Measurements from ENCODE around the gene UBE2E2.

The UBE2E2 gene

DNA sequence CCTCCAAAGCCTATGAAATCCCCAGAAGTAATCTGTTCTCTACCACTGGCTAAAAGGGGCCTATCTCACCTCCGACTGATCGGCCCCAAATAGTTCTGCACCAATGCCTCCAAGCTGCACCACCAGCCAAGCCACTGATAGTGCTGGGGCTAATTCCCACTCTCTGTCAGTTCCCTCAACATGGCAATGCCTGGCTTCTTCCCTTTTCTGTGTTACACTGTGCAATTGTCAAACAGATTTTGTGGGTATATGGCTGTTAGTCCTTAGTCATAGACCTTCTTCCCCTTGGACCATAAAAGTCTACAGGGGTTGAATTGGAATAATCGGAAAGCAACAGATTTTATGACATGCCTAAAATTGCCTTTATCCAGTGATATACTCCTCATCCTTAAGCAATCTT lies 9.3 kb upstream of the UBE2E2 start:
- DNase-seq (ENCODE audit: low spot score): no peak

GRCh38 chr3:23198801-23199200 lies 4.3 kb upstream of the UBE2E2 start:
- DNase-seq (ENCODE audit: low spot score): no peak

DNA sequence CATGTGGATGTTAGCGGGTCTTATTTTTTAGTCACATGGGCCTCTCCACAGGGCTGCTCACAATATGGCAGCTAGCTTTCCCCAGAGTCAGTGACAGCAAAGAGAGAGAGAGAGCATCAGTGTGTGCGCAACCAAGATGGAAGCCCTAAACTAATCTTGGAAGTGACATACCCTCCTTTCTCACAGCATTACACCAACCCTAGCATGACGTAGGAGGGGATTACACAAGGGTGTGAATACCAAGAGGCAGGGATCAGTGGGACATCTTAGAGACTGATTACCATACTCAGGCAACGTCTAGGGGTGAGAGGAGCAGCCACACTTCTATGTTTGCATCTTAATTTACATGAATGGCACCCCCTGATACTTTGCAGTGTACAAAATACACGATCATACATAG lies 3.5 kb upstream of the UBE2E2 start:
- no peak for DNase-seq (ENCODE audit: low spot score)

- no peak for DNase-seq (ENCODE audit: low spot score)
Observed at GRCh38 chr3:23201154-23201838, 1.8 kb upstream of the UBE2E2 start.

DNA sequence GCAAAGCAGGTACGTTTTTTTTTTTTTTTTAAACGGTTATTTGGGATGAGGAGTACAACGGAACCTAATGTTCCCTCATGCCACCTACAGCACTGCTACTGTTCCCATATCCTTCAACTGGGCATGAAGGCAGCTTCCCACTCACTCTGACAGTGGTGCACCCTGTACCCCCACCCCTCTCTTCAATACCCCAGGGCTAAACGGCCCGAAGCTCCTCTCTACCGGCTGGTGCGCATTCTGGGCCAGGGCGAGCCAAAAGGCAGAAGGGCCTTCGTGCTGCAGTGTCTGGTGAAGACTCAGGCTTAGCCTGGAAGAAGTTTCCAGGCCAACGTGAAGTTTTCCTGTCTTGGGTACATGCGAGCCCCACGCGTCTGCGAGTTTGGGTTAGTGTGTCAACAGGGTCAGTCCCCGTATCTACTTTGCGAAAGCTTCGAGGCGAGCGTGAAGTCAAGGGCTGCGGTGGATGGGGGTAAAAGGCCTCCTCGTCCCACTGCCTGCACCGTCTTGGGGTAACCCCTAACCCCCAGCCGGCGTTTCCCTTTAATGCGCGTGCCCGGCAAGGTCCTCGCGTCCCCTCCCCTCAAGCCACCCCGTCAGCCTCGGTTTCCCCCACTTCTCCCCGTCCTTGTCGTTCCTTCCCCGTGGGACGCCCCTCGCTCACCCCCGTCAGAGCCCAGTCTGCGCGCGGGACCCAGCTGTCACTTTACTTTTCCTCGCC lies 765 bp upstream of the UBE2E2 start:
- DNase-seq (ENCODE audit: low spot score): no peak

GRCh38 chr3:23203708-23204330 lies 692 bp downstream of the UBE2E2 start:
- peak; percentile 23 for DNase-seq (ENCODE audit: low spot score)

DNA sequence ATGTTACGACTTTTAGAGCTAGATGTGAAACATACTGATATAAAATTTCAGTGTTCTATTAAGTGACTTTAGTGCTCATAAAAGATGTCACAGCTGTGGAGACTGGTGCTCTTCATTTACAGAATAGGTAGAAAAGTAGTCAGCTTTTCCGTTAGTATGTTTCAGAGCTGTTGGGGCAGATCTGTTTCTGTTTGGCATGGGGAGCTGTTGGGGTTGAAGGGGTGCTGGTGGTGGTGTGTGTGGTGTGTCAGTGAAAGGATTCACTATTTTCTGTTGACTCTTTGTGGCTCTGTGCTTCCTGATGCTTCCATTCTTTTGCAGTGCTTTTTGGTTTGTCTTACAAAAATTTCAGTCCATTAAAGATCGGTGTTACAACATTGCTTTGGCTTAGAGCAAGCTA lies 3.2 kb downstream of the UBE2E2 start:
- no peak for DNase-seq (ENCODE audit: low spot score)

DNA sequence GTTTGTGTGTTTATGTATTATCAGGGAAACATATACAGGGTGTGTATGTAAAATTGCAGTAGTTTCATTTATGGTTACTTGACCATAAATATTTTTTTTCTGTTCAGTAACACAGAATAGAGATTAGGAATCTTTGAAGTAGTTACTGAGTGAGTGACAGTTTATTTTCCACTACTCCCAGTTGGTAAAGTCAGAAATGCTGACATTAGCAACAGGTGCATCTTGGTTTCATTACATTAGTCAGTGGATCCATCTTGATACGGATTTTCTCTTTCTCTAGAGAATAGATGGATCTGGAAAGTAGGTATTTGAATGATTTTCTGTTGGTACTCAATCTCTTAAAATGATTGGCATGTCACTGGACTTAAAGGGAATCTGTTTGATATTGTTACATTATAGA lies 6.0 kb downstream of the UBE2E2 start:
- no peak for DNase-seq (ENCODE audit: low spot score)

- DNase-seq (ENCODE audit: low spot score): no peak
Observed at GRCh38 chr3:23209747-23210487, 6.8 kb downstream of the UBE2E2 start.

- no peak for DNase-seq (ENCODE audit: low spot score)
Observed at GRCh38 chr3:23213813-23214212, 10.7 kb downstream of the UBE2E2 start.

DNA sequence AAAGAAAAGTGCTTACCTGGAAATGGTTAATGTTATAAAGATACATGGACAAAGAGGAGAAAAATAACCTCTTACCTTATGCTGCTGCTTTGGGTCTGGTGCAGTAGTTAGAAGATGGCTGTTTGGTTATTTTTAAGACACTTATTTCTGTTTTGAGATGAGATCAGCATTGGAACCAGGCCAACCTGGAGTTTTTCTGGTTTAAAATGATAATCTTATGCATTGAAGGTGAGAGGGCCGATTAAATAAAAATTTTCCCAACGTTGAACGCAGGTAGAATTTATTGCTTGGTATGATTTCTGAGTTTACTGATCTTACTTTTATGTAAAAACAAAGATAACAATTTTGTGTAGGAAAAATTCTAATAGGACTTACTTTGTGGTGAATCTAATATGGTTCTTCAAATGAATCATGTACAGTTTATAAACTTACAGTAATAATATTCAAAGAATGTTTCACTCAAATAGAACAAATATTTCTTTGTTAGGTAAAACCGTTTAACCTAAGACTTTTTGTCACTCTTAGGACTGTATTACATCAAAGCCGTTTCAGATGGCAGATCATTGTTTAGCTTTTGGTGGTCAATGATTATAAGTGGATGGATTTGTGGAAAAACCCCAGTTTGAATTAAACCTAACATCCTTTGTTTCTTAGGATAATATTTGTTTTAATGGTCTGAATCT lies 14.9 kb downstream of the UBE2E2 start:
- DNase-seq (ENCODE audit: low spot score): no peak

DNA sequence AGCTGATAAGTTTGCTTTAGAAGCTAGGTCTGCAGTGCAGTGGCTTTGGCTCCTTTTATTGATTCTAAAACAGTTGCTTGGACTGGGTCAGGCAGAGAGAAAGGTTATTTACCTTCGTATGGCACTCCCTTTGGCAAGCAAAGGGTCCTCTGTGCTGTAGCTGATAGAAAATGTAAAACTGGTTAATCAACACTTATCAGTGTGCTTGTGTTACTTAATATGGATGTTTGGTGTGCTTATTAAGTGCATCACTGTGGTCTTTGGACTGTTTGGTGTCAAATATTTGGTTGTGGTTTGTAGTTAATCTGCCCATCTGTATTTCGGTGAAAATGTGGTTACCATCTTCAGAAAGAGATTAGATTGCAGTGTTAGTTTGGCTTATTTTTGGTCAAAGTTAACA lies 16.0 kb downstream of the UBE2E2 start:
- DNase-seq (ENCODE audit: low spot score): no peak

GRCh38 chr3:23219552-23219951 lies 16.4 kb downstream of the UBE2E2 start:
- DNase-seq (ENCODE audit: low spot score): no peak

GRCh38 chr3:23221136-23221535 lies 18.0 kb downstream of the UBE2E2 start:
- DNase-seq (ENCODE audit: low spot score): no peak

DNA sequence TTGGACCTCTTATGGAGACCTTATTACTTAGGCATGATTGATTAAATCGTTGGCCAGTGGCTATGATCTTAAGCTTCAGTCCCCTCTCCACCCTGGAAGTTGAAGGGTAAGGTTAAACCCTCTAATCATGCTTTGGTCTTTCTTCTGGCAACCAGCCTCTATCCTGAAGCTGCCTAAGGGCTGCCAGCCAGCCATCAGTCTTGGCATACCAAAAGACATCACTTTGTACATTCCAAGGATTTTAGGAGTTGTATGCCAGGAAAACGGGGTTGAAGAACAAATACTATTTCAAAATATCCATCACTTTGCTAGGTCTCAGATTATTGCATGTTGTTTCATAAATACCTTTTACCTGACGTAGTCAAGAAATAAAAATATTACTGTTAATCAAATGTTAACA lies 28.9 kb downstream of the UBE2E2 start:
- DNase-seq (ENCODE audit: low spot score): no peak

GRCh38 chr3:23232854-23233253 lies 29.7 kb downstream of the UBE2E2 start:
- peak; percentile 16 for DNase-seq (ENCODE audit: low spot score)

DNA sequence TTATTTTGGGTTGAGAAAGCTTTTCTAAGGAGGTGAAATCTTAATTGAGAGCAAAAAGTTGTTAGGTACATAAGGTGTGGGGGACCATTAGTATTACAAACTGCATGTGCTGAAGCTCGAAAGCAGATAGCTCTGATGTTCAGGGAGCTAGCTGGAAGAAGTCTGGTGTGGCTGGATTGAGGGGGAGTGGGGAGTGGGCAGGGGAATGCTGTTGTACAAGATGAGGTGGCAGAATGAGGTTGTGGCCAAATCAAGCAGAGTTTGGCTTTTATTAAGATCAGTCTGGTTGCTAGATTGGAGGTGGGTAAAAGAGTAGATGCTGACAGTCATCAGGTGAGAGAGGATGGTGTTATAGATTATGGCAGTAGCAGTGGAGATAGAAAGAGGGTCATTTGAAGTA lies 32.1 kb downstream of the UBE2E2 start:
- no peak for DNase-seq (ENCODE audit: low spot score)

- no peak for DNase-seq (ENCODE audit: low spot score)
Observed at GRCh38 chr3:23236890-23237289, 33.8 kb downstream of the UBE2E2 start.

- DNase-seq (ENCODE audit: low spot score): no peak
Observed at GRCh38 chr3:23238156-23238555, 35.0 kb downstream of the UBE2E2 start.

DNA sequence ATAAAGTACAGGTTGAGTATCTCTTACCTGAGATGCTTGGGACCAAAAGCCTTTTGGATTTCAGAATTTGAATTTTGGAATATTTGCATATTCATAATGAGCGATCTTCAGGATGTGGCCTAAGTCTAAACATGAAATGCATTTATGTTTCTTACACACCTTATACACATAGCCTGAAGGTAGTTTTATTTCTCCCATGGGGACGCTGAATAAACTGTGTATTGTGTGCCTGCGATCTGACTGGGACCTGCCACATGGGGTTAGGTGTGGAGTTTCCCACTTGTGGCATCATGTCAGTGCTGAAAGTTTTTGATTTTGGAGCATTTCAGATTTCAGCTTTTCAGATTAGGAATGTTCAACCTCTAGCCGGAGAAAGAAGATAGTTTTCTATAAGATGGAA lies 35.5 kb downstream of the UBE2E2 start:
- no peak for DNase-seq (ENCODE audit: low spot score)

DNA sequence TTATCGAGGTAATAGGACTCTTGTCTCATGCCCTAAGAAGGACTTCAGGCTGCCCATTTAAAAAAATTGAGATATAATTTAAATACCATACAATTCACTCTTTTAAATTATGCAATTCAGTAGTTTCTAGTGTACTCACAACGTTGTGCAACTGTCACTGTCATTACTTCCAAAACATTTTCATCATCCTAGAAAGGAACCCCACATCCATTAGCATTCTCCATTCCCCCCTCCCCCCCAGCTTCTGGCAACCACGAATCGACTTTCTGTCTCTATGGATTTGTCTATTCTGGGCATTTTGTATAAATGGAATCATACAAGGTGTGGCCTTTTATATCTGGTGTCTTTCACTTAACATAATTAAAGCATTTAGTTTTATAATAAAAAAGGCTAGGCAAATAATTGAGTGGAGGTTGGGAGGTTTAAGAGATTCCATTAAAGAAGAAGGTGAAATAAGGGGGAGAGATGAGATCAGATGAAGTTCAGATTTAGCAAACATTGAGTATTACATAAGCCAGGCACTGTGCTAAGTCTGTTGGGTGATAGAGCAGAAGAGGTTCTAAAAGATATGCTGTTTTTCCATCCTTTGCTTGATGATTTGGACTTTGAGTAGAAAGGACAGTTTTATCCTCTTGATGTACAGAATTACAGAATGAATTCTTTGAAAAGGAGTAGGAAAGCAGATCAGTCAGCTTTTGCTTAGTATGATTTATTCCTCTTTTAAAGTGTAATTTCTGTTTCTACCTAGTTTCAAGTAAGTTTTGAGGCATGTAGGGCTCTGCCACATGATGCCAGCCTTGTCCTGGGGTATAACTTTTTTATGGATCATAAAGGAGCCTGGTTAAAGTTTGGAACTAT lies 36.3 kb downstream of the UBE2E2 start:
- no peak for DNase-seq (ENCODE audit: low spot score)

Measured in iPS-NIHi11 (cell line).